Gastroesophageal sphincter (tissue), 3 donors: ENCODE results near the gene ENOX1.

Experiments
- POLR2A ChIP-seq, 2 donors: fragments of 450-650 bp; IDR thresholded peaks; one replicate each; pipeline ENCODE4 v1.6.1; 2017; ENCODE audit warnings: antibody characterized with exemption in 2 of 2, mild to moderate bottlenecking in 2 of 2, moderate library complexity in 1 of 2
- TF ChIP-seq, protein P1 (sequence below), 4 experiments: fragments of 200-600 bp in 2 of 4; fragments of 450-650 bp in 2 of 4; sonication (generic) in 1 of 4; IDR thresholded peaks; one replicate each; pipeline ENCODE4 v1.5.1; 2017 to 2019; ENCODE audit warnings: antibody characterized with exemption in 4 of 4, mild to moderate bottlenecking in 2 of 4, moderate library complexity in 2 of 4

DNA sequence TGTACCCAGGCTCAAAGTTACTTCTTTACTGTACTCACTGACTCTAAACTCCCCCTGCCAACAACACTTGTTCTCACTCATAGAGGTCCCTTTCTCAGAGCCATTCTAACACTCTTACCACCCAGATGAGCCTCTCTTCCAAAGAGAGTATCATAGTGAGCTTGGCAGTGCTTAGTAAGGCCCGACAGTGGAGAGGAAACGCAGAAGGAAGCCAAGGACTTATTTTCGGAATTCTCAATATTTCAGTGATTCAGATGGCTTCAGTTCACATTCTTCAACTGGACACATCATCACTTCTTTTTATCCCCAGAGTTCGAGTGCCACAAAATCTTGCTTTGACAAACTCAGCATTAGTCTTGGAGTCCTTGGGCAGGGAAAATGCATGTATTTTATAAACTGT lies 477.5 kb downstream of the ENOX1 start:
- TF ChIP-seq, protein P1, sequence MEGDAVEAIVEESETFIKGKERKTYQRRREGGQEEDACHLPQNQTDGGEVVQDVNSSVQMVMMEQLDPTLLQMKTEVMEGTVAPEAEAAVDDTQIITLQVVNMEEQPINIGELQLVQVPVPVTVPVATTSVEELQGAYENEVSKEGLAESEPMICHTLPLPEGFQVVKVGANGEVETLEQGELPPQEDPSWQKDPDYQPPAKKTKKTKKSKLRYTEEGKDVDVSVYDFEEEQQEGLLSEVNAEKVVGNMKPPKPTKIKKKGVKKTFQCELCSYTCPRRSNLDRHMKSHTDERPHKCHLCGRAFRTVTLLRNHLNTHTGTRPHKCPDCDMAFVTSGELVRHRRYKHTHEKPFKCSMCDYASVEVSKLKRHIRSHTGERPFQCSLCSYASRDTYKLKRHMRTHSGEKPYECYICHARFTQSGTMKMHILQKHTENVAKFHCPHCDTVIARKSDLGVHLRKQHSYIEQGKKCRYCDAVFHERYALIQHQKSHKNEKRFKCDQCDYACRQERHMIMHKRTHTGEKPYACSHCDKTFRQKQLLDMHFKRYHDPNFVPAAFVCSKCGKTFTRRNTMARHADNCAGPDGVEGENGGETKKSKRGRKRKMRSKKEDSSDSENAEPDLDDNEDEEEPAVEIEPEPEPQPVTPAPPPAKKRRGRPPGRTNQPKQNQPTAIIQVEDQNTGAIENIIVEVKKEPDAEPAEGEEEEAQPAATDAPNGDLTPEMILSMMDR (IDR thresholded peaks at IDR 0.05): no peak
- TF ChIP-seq POLR2A (IDR thresholded peaks at IDR 0.05): no peak
